ENCODE results near the gene ADNP2.

- TF ChIP-seq CTCF (conservative IDR thresholded peaks at IDR 0.05): no peak
- no peak for TF ChIP-seq EZH2 (IDR thresholded peaks at IDR 0.05; ENCODE audit: low read depth)
Measured at GRCh38 chr18:80179857-80180558, 70.9 kb downstream of the ADNP2 start.
